NCI-H774 (cell line): ENCODE data around the gene OR10G4.
"Not testable (repeated sequence)": the region's sequence is repeated elsewhere in the genome, so short reads cannot be mapped to it uniquely, and the experiment has no call there.

Source experiments
- DNase-seq: peaks from one replicate; lab custom pipeline; 2025; lab: John Stamatoyannopoulos, UW

OR10G4 gene, protein sequence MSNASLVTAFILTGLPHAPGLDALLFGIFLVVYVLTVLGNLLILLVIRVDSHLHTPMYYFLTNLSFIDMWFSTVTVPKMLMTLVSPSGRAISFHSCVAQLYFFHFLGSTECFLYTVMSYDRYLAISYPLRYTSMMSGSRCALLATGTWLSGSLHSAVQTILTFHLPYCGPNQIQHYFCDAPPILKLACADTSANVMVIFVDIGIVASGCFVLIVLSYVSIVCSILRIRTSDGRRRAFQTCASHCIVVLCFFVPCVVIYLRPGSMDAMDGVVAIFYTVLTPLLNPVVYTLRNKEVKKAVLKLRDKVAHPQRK

DNA sequence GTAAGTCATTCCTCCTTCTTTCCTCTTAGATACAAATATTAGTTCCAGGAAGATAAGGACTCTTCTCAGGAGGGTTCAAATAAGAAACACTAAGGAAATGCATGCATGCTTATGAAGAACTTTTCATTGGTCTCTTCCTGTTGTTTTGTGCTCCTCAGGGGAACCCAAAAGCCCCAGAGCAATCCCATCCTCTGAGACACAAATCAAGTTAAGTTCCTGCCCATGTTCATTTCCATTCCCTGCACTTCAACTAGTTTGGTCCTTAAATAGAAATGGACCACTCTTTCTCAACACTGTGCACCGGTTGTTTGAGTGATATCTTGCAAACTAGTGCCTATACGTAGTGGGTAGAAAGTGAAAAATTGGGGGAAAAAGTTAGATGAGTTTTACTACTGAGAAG lies at the start of gene OR10G4:
Gene OR10G4, plus strand, starts transcription at position 301 of the 400 bp plus-strand sequence. CDS start 2,578 bp downstream, outside the sequence.
- no peak for DNase-seq

- DNase-seq, result no peak
Measured at GRCh38 chr11:123973816-123974215, 39.0 kb upstream of the OR10G4 start.

- DNase-seq, result no peak
Measured at GRCh38 chr11:123976770-123977560, 35.8 kb upstream of the OR10G4 start.

DNA sequence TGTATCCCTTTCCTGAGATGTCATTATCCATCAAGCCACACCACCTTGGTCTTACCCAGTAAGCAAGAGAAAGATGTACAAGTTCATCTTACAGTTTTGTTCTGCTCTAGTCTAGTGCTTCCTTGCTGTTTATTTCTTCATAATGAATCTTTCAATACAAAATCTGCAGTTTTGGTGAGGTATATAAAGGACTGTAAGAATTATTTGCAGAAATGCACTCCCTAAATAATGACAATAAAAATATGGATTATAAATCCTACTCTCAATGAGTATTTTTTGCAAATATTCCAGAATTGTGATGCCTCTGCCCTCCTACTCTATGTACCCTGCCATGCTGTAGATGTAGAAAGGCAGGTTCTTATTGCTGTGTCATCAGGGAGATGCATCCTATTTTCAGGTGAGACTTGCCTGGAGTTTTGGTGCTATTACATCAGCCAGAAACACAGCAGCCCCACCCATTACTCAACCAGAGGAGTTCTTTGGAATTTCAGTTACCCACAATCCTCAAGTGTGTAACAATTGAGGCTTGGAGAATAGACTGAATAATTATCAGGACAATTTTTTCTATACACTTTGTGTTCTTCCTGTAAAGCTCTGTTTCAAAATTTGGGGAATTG lies 35.0 kb upstream of the OR10G4 start, which contains the start of gene OR10S1:
Gene OR10S1, minus strand, starts transcription at position 51 of the 617 bp plus-strand sequence. CDS start 117 bp downstream, outside the sequence.
- no peak for DNase-seq

GRCh38 chr11:123979311-123979710 lies 33.5 kb upstream of the OR10G4 start:
- no peak for DNase-seq

DNA sequence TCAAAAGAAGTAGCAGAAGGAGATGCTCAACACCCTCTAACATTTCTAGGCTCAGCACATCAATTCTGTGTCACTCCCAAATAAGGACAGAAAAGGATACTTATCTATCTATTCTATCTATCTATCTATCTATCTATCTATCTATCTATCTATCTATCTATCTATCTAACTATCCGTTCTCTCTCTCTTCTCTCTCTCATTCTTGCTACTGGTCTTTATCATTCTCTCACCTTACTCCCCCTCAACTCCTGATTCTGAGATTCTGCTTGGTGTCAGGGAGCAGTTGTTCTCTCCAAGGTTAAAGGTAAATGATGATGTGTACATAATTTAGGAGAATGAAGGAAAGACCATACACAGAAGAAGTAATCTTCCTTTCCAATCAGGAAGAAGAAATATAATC lies 17.7 kb upstream of the OR10G4 start, which contains the start of gene OR10G6:
Gene OR10G6, minus strand, starts transcription at position 43 of the 400 bp plus-strand sequence. Its CDS starts 0 bp downstream, at position 43.
- no peak for DNase-seq

- not testable (repeated sequence) for DNase-seq
Measured at GRCh38 chr11:124015837-124016236, 3.0 kb downstream of the OR10G4 start.

GRCh38 chr11:124026498-124026897 lies 13.7 kb downstream of the OR10G4 start, which contains the start of gene OR10G8:
OR10G8 (plus strand) TSS chr11:124026798; CDS start chr11:124029623, 2,825 bp downstream.
- DNase-seq, result no peak

DNA sequence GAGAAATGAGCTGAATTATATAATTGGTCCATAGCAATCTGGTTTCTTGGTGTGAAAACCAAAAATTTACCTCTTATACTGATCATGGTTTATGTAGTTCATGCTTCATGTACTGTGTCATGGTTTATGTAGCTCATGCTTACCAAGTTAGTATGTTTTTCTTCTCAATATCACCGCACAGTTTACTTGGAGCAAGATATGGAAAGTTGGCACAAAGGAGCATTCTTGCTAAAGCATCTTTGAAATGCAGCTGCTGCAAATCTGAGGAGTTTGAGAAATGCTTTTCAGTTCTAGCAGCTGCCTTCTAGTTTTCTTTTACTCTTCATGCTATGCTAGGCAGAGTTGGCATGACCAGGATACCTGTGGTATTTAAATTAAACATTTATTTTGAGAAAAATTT lies 23.9 kb downstream of the OR10G4 start:
- DNase-seq, result no peak

DNA sequence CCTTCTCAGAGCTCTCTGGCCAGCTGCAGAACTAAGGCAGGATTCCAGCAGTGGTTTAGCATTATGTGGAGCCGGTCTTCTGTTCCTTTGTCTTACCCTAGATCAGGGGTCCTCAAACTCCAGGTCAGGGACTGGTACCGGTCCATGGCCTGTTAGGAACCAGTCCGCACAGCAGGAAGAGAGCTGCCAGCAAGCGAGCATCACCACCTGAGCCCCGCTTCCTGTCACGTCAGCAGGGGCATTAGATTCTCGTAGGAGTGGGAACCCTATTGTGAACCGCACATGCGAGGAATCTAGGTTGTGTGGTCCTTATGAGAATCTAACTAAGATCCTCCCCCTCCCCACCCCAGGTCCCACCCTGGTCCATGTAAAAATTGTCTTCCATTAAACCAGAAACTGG lies 26.8 kb downstream of the OR10G4 start:
- DNase-seq, result no peak

DNA sequence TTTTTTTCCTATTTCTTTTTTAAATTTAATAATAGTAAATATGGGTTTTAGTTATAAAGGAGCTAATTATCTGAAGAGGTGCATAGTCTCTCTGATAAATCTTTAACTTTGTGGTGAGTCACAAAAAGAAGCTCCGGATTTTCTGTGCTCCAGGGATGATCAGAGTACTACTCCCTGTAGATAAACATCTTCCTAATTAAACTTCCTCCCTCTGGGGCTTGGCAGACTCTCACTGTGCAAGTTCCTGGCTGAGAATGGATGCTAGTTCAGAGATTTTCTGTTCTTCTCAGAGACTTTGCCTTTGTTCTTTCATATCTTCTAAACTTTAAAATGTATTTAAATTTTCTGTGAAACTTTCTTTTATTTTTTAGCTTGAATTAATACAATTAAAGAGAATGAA lies 28.5 kb downstream of the OR10G4 start, which contains the start of gene OR10G7:
Gene OR10G7, minus strand, starts transcription at position 72 of the 400 bp plus-strand sequence. CDS start 2,324 bp downstream, outside the sequence.
- no peak for DNase-seq

DNA sequence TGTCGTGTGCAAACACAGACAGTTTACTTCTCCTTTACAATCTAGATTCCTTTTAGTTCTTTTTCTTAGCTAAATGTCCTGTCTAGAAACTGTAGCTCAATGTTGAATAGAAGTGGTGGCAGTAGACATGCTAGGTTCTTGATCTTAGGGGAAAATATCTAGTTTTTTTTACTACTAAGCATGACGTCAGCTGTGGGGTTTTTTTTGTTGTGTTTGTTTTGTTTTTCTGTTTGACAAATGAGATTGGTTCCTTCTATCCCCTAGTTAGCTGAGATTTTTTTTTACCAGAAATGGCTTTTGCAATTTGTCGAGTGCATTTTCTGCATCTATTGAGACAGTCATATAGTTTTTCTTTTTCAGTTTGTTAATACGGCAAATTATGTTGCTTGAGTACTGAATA lies 30.6 kb downstream of the OR10G4 start:
- no peak for DNase-seq

DNA sequence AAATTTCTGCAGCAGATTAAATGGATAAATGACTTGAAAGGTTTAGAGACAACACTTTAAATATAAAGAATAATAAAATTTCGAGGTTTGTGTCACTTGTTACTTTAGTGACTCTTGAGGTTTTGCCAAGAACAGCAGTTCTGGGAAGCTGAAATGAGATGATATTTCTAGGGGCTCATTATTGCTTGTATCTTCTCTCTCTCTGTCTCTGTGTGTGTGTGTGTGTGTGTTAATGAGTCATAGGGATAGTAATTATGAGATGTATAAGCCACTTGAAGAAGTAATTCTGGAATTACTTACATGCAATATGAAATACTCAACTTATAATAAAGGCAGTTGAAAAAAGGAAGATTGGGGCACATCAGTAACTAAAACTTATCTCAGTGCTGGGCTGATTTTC lies 38.0 kb downstream of the OR10G4 start:
- no peak for DNase-seq

GRCh38 chr11:124052966-124053365 lies 40.2 kb downstream of the OR10G4 start:
- no peak for DNase-seq
